HEK293 (cell line): ENCODE measurements around the gene IL12A.

Experiments used
- CTCF ChIA-PET: fragments of 350-600 bp; formaldehyde crosslinking; extraction: SDS; loops from one replicate; lab custom pipeline; 2021; ENCODE audit warnings: antibody characterized with exemption; lab: Yijun Ruan, JAX
- POLR2A ChIA-PET: fragments of 300-600 bp; formaldehyde crosslinking; extraction: SDS; loops from one replicate; lab custom pipeline; 2020; ENCODE audit warnings: antibody characterized with exemption, inconsistent platforms; lab: Yijun Ruan, JAX
- H3K27ac ChIP-seq: fragments of 200-500 bp; sonication (Bioruptor generic); 2 replicates; pipeline ENCODE4 v1.5.1; 2014; ENCODE audit warnings: low read depth, low read length, control low read depth, inconsistent platforms; ENCODE audit errors: extremely low read depth
- H3K36me3 ChIP-seq, 2 experiments: fragments of 200-500 bp in 1 of 2; sonication (Bioruptor generic) in 1 of 2; 1 replicate in 1 of 2; 2 replicates in 1 of 2; pipeline ENCODE4 v1.5.1; 2014 to 2017; ENCODE audit warnings: inconsistent platforms in 2 of 2, low read length in 2 of 2; ENCODE audit not compliant: control insufficient read depth in 2 of 2, insufficient read depth in 1 of 2
- H3K4me1 ChIP-seq: fragments of 200-500 bp; sonication (Bioruptor generic); 2 replicates; pipeline ENCODE4 v1.5.1; 2014; ENCODE audit warnings: mild to moderate bottlenecking, low read length, inconsistent platforms; ENCODE audit not compliant: control insufficient read depth, insufficient read depth
- H3K4me3 ChIP-seq: 2 replicates; pipeline ENCODE4 v1.5.1; 2011; ENCODE audit warnings: low read depth, mild to moderate bottlenecking, control low read depth, low read length, moderate library complexity
- H3K9me3 ChIP-seq: fragments of 200-500 bp; sonication (Bioruptor generic); 2 replicates; pipeline ENCODE4 v1.5.1; 2014; ENCODE audit warnings: low read depth, low read length, inconsistent platforms; ENCODE audit not compliant: control insufficient read depth, insufficient read depth
- FEZF1 ChIP-seq: fragments of 450-650 bp; formaldehyde crosslinking; IDR thresholded peaks from 2 replicates; pipeline ENCODE4 v1.5.1; 2016; ENCODE audit warnings: missing biosample characterization, missing genetic modification characterization
- GFI1B ChIP-seq: fragments of 450-650 bp; formaldehyde crosslinking; IDR thresholded peaks from 2 replicates; pipeline ENCODE4 v1.5.1; 2016; ENCODE audit warnings: missing biosample characterization, missing genetic modification characterization
- KLF8 ChIP-seq: fragments of 450-650 bp; formaldehyde crosslinking; IDR thresholded peaks from 2 replicates; pipeline ENCODE4 v1.5.1; 2016; ENCODE audit warnings: missing biosample characterization, missing genetic modification characterization
- REST ChIP-seq: fragments of 450-650 bp; formaldehyde crosslinking; IDR thresholded peaks from 2 replicates; pipeline ENCODE4 v1.5.1; 2016; ENCODE audit warnings: missing biosample characterization, missing genetic modification characterization
- SP2 ChIP-seq: fragments of 450-650 bp; formaldehyde crosslinking; IDR thresholded peaks from 2 replicates; pipeline ENCODE4 v1.5.1; 2016; ENCODE audit warnings: missing biosample characterization, missing genetic modification characterization
- ZFP41 ChIP-seq: fragments of 450-650 bp; formaldehyde crosslinking; IDR thresholded peaks from 2 replicates; pipeline ENCODE4 v1.5.1; 2016; ENCODE audit warnings: missing biosample characterization, missing genetic modification characterization, borderline replicate concordance
- ZNF114 ChIP-seq: fragments of 450-650 bp; formaldehyde crosslinking; IDR thresholded peaks from 2 replicates; pipeline ENCODE4 v1.5.0; 2017; ENCODE audit warnings: missing biosample characterization, missing genetic modification characterization
- ZNF140 ChIP-seq: fragments of 450-650 bp; formaldehyde crosslinking; IDR thresholded peaks from 2 replicates; pipeline ENCODE4 v1.5.1; 2016; ENCODE audit warnings: missing biosample characterization, missing genetic modification characterization
- ZNF146 ChIP-seq: fragments of 450-650 bp; formaldehyde crosslinking; IDR thresholded peaks from 2 replicates; pipeline ENCODE4 v1.5.1; 2016; ENCODE audit warnings: missing biosample characterization, missing genetic modification characterization
- ZNF148 ChIP-seq: fragments of 450-650 bp; formaldehyde crosslinking; IDR thresholded peaks from 2 replicates; pipeline ENCODE4 v1.5.0; 2017; ENCODE audit warnings: missing biosample characterization, missing genetic modification characterization, borderline replicate concordance
- ZNF202 ChIP-seq: fragments of 450-650 bp; formaldehyde crosslinking; IDR thresholded peaks from 2 replicates; pipeline ENCODE4 v1.5.1; 2016; ENCODE audit warnings: missing biosample characterization, missing genetic modification characterization, borderline replicate concordance
- ZNF214 ChIP-seq: fragments of 450-650 bp; formaldehyde crosslinking; IDR thresholded peaks from 2 replicates; pipeline ENCODE4 v1.5.1; 2017; ENCODE audit warnings: missing biosample characterization, mild to moderate bottlenecking, missing genetic modification characterization, borderline replicate concordance
- ZNF660 ChIP-seq: fragments of 450-650 bp; IDR thresholded peaks from 2 replicates; pipeline ENCODE4 v1.5.1; 2018; ENCODE audit warnings: missing biosample characterization, mild to moderate bottlenecking, missing genetic modification characterization
- ZNF707 ChIP-seq: fragments of 450-650 bp; formaldehyde crosslinking; IDR thresholded peaks from 2 replicates; pipeline ENCODE4 v1.5.1; 2016; ENCODE audit warnings: missing biosample characterization, missing genetic modification characterization

IL12A gene

GRCh38 chr3:159960188-159961148 lies 28.2 kb upstream of the IL12A start (continued):
- TF ChIP-seq ZNF214 (tag by site-specific recombination) (no peak), ZNF140 (tag by site-specific recombination) (no peak), FEZF1 (no peak)

- TF ChIP-seq ZNF148 (tag by site-specific recombination) (no peak), SP2 (tag by site-specific recombination) (no peak), ZNF660 (tag by site-specific recombination) (no peak), ZNF202 (tag by site-specific recombination) (no peak), ZNF707 (tag by site-specific recombination) (no peak), ZFP41 (no peak), KLF8 (tag by site-specific recombination) (no peak), ZNF146 (tag by site-specific recombination) (no peak), GFI1B (tag by site-specific recombination) (no peak)
- TF ChIP-seq, all 188 proteins: peak for 0
- no peak overlapping the region for H3K27ac ChIP-seq
- H3K4me3 ChIP-seq, result no peak overlapping the region
- no peaks in the 10 kb centered on the region for H3K9me3 ChIP-seq
- POLR2A ChIA-PET, result no interaction called here
- H3K4me1 ChIP-seq, result no peaks in the 10 kb centered on the region
- CTCF ChIA-PET, result no interaction called here
- no peaks in the 10 kb centered on the region for H3K36me3 ChIP-seq
These were observed 24.3 kb upstream of the IL12A start for GRCh38 chr3:159964166-159964973.

GRCh38 chr3:159971311-159971710 lies 17.3 kb upstream of the IL12A start:
- no peak for TF ChIP-seq ZNF114 (tag by site-specific recombination)
- TF ChIP-seq REST, result 0 out of 2 replicates have a peak, but pooled peaks have one; percentile 19
- Histone ChIP-seq H3K36me3 (no peaks in the 10 kb centered on the region), H3K4me1 (no peaks in the 10 kb centered on the region), H3K27ac (no peak overlapping the region), H3K9me3 (no peaks in the 10 kb centered on the region), H3K4me3 (no peak overlapping the region)
- ChIA-PET POLR2A (no interaction called here), CTCF (interaction anchor here (0.6 to 1.3 kb wide), 3 partner anchors 16 to 143 kb away, joined by 3 to 4 read pairs (median 3); partner anchors contain the start of gene IL12A)
